Activated naive CD8-positive, alpha-beta T cell treated with anti-CD3 and anti-CD28 coated beads for 36 hours (primary cell): ENCODE data around the gene TNFSF15. TPM values are rescaled to one million over a fixed set of nuclear protein-coding genes. Genes with fewer than 3 reads are reported as not detected.

Experiments
- DNase-seq: peaks from one replicate; pipeline ENCODE4 v3.0.0; 2021
- H3K27ac Mint-ChIP-seq: one replicate; pipeline ENCODE4 v1.8.0; 2022; ENCODE audit warnings: mild to moderate bottlenecking, moderate library complexity, mixed read lengths
- H3K27me3 Mint-ChIP-seq: one replicate; pipeline ENCODE4 v1.8.0; 2022; ENCODE audit warnings: mild to moderate bottlenecking, mixed read lengths
- H3K36me3 Mint-ChIP-seq: one replicate; pipeline ENCODE4 v1.8.0; 2021; ENCODE audit warnings: mild to moderate bottlenecking, mixed read lengths
- H3K4me1 Mint-ChIP-seq: one replicate; pipeline ENCODE4 v1.8.0; 2021; ENCODE audit warnings: mixed read lengths
- H3K4me3 Mint-ChIP-seq: one replicate; pipeline ENCODE4 v1.8.0; 2022; ENCODE audit warnings: mild to moderate bottlenecking, moderate library complexity, mixed read lengths
- H3K9me3 Mint-ChIP-seq: one replicate; pipeline ENCODE4 v1.8.0; 2022; ENCODE audit warnings: mixed read lengths
- total RNA-seq, 2 experiments: library from RNA; stranded (reverse); gene quantifications; one replicate each; pipeline ENCODE4 v1.2.3, GENCODE V29; 2021

The TNFSF15 gene
- total RNA-seq = 1 to 10 TPM; 2.3 to 2.4 TPM

- H3K27me3 Mint-ChIP-seq = no peaks in the 10 kb centered on the region
Observed at GRCh38 chr9:114805670-114806525, at the start of gene TNFSF15. TNFSF15 (minus strand) TSS chr9:114806039; CDS start chr9:114806012, 27 bp downstream.

GRCh38 chr9:114855488-114855887 lies 49.6 kb upstream of the TNFSF15 start:
- peaks cover 2% of the 10 kb centered on the region for H3K9me3 Mint-ChIP-seq
- H3K27me3 Mint-ChIP-seq = no peaks in the 10 kb centered on the region
- H3K4me3 Mint-ChIP-seq = no peak overlapping the region
- H3K27ac Mint-ChIP-seq = no peak overlapping the region
- peaks cover 18% of the 10 kb centered on the region for H3K4me1 Mint-ChIP-seq
- H3K36me3 Mint-ChIP-seq = peaks cover 5% of the 10 kb centered on the region
- no peak for DNase-seq

More at GRCh38 chr9:114805670-114806525, at the start of gene TNFSF15:
- Mint-ChIP-seq H3K4me3 (peak within 1 kb of the TSS; percentile 75), H3K27ac (peak within 1 kb of the TSS; percentile 73), H3K9me3 (no peaks in the 10 kb centered on the region), H3K36me3 (peaks cover 4% of the 10 kb centered on the region), H3K4me1 (peaks cover 26% of the 10 kb centered on the region)
- DNase-seq = peak; percentile 38

- H3K4me3 Mint-ChIP-seq = no peak overlapping the region
- H3K27ac Mint-ChIP-seq = no peak overlapping the region
- peaks cover 5% of the 10 kb centered on the region for H3K36me3 Mint-ChIP-seq
- no peaks in the 10 kb centered on the region for H3K27me3 Mint-ChIP-seq
- H3K4me1 Mint-ChIP-seq = peaks cover 17% of the 10 kb centered on the region
- no peak for DNase-seq
- peaks cover 2% of the 10 kb centered on the region for H3K9me3 Mint-ChIP-seq
Observed at GRCh38 chr9:114854736-114855355, 49.0 kb upstream of the TNFSF15 start.

GRCh38 chr9:114853071-114853855 lies 47.4 kb upstream of the TNFSF15 start:
- DNase-seq = no peak
- peaks cover 2% of the 10 kb centered on the region for H3K9me3 Mint-ChIP-seq
- peaks cover 17% of the 10 kb centered on the region for H3K4me1 Mint-ChIP-seq
- H3K27ac Mint-ChIP-seq = no peak overlapping the region
- H3K36me3 Mint-ChIP-seq = peaks cover 5% of the 10 kb centered on the region
- H3K27me3 Mint-ChIP-seq = no peaks in the 10 kb centered on the region
- H3K4me3 Mint-ChIP-seq = no peak overlapping the region

- Mint-ChIP-seq H3K27ac (no peak overlapping the region), H3K4me1 (peaks cover 17% of the 10 kb centered on the region), H3K4me3 (no peak overlapping the region), H3K27me3 (no peaks in the 10 kb centered on the region), H3K9me3 (peaks cover 2% of the 10 kb centered on the region), H3K36me3 (peaks cover 5% of the 10 kb centered on the region)
- no peak for DNase-seq
Observed at GRCh38 chr9:114852050-114852594, 46.3 kb upstream of the TNFSF15 start.

GRCh38 chr9:114851306-114851705 lies 45.5 kb upstream of the TNFSF15 start:
- peaks cover 2% of the 10 kb centered on the region for H3K36me3 Mint-ChIP-seq
- no peak for DNase-seq
- no peak overlapping the region for H3K4me3 Mint-ChIP-seq
- peaks cover 17% of the 10 kb centered on the region for H3K4me1 Mint-ChIP-seq
- H3K27ac Mint-ChIP-seq = peak overlapping the region; percentile 58
- peaks cover 2% of the 10 kb centered on the region for H3K9me3 Mint-ChIP-seq
- no peaks in the 10 kb centered on the region for H3K27me3 Mint-ChIP-seq

- DNase-seq = peak; percentile 18
- Mint-ChIP-seq H3K27me3 (no peaks in the 10 kb centered on the region), H3K36me3 (peaks cover 2% of the 10 kb centered on the region), H3K9me3 (peaks cover 2% of the 10 kb centered on the region), H3K27ac (peak overlapping the region; percentile 58), H3K4me3 (no peak overlapping the region), H3K4me1 (peaks cover 17% of the 10 kb centered on the region)
Observed at GRCh38 chr9:114850871-114851270, 45.0 kb upstream of the TNFSF15 start.

GRCh38 chr9:114849450-114849849 lies 43.6 kb upstream of the TNFSF15 start:
- Mint-ChIP-seq H3K9me3 (peaks cover 2% of the 10 kb centered on the region), H3K36me3 (peaks cover 2% of the 10 kb centered on the region), H3K4me3 (no peak overlapping the region), H3K27ac (no peak overlapping the region), H3K27me3 (no peaks in the 10 kb centered on the region), H3K4me1 (peaks cover 17% of the 10 kb centered on the region)
- no peak for DNase-seq

GRCh38 chr9:114847492-114848417 lies 41.9 kb upstream of the TNFSF15 start:
- Mint-ChIP-seq H3K4me3 (no peak overlapping the region), H3K27ac (no peak overlapping the region), H3K4me1 (peaks cover 16% of the 10 kb centered on the region)

GRCh38 chr9:114845373-114845772 lies 39.5 kb upstream of the TNFSF15 start:
- Mint-ChIP-seq H3K36me3 (no peaks in the 10 kb centered on the region), H3K27ac (no peak overlapping the region), H3K27me3 (no peaks in the 10 kb centered on the region), H3K9me3 (peaks cover 2% of the 10 kb centered on the region), H3K4me1 (peaks cover 3% of the 10 kb centered on the region), H3K4me3 (no peak overlapping the region)
- DNase-seq = no peak

More at GRCh38 chr9:114847492-114848417, 41.9 kb upstream of the TNFSF15 start:
- no peak for DNase-seq
- no peaks in the 10 kb centered on the region for H3K27me3 Mint-ChIP-seq
- peaks cover 2% of the 10 kb centered on the region for H3K36me3 Mint-ChIP-seq
- H3K9me3 Mint-ChIP-seq = peaks cover 2% of the 10 kb centered on the region

- H3K4me3 Mint-ChIP-seq = no peak overlapping the region
- DNase-seq = no peak
- peaks cover 2% of the 10 kb centered on the region for H3K9me3 Mint-ChIP-seq
- H3K27me3 Mint-ChIP-seq = no peaks in the 10 kb centered on the region
- H3K27ac Mint-ChIP-seq = no peak overlapping the region
- H3K4me1 Mint-ChIP-seq = no peaks in the 10 kb centered on the region
- H3K36me3 Mint-ChIP-seq = no peaks in the 10 kb centered on the region
Observed at GRCh38 chr9:114844766-114845165, 38.9 kb upstream of the TNFSF15 start.

GRCh38 chr9:114837923-114838322 lies 32.1 kb upstream of the TNFSF15 start:
- H3K27me3 Mint-ChIP-seq = no peaks in the 10 kb centered on the region
- peaks cover 7% of the 10 kb centered on the region for H3K4me1 Mint-ChIP-seq
- peaks cover 2% of the 10 kb centered on the region for H3K9me3 Mint-ChIP-seq
- H3K27ac Mint-ChIP-seq = no peak overlapping the region
- H3K4me3 Mint-ChIP-seq = no peak overlapping the region
- peaks cover 1% of the 10 kb centered on the region for H3K36me3 Mint-ChIP-seq
- no peak for DNase-seq

GRCh38 chr9:114836769-114837168 lies 30.9 kb upstream of the TNFSF15 start:
- Mint-ChIP-seq H3K27me3 (no peaks in the 10 kb centered on the region), H3K4me1 (peaks cover 7% of the 10 kb centered on the region), H3K27ac (no peak overlapping the region), H3K9me3 (peaks cover 4% of the 10 kb centered on the region), H3K36me3 (peaks cover 1% of the 10 kb centered on the region), H3K4me3 (no peak overlapping the region)
- DNase-seq = peak; percentile 30

- H3K36me3 Mint-ChIP-seq = peaks cover 1% of the 10 kb centered on the region
Observed at GRCh38 chr9:114834386-114834785, 28.5 kb upstream of the TNFSF15 start.

More at GRCh38 chr9:114834386-114834785, 28.5 kb upstream of the TNFSF15 start:
- no peak for DNase-seq
- H3K9me3 Mint-ChIP-seq = peaks cover 3% of the 10 kb centered on the region
- no peaks in the 10 kb centered on the region for H3K27me3 Mint-ChIP-seq
- no peak overlapping the region for H3K27ac Mint-ChIP-seq
- peaks cover 7% of the 10 kb centered on the region for H3K4me1 Mint-ChIP-seq
- no peak overlapping the region for H3K4me3 Mint-ChIP-seq
